BJ (cell line): ENCODE data around the gene JSRP1. TPM values are rescaled to one million over a fixed set of nuclear protein-coding genes. Genes with fewer than 3 reads are reported as not detected.

Source experiments
- CTCF ChIA-PET: fragments of 350-600 bp; formaldehyde crosslinking; extraction: SDS; loops from one replicate; lab custom pipeline; 2021; ENCODE audit warnings: antibody characterized with exemption, inconsistent platforms; lab: Yijun Ruan, JAX
- POLR2A ChIA-PET: fragments of 300-600 bp; sonication (Branson Sonifier 250); formaldehyde crosslinking; extraction: SDS; loops from one replicate; lab custom pipeline; 2021; ENCODE audit warnings: antibody characterized with exemption; lab: Charles Lee
- DNase-seq: peaks from one replicate; pipeline ENCODE4 v3.0.0-alpha.2; 2011; ENCODE audit warnings: low read depth
- H3K27me3 ChIP-seq: 2 replicates; pipeline ENCODE4 v1.6.0; 2011; ENCODE audit warnings: low read length; ENCODE audit not compliant: control insufficient read depth, insufficient read depth
- H3K36me3 ChIP-seq: 2 replicates; pipeline ENCODE4 v1.5.1; 2011; ENCODE audit warnings: low read length; ENCODE audit not compliant: control insufficient read depth, insufficient read depth
- H3K4me3 ChIP-seq: 2 replicates; pipeline ENCODE4 v1.5.1; 2011; ENCODE audit warnings: low read depth, mild to moderate bottlenecking, control low read depth, low read length
- polyA plus RNA-seq: library from polyadenylated mRNA; depleted of rRNA; stranded (reverse); fragments of >200 nt; gene quantifications from 2 replicates; pipeline ENCODE4 v1.2.3, GENCODE V29; 2011
- TF ChIP-seq, protein P1 (sequence below): IDR thresholded peaks from 2 replicates; pipeline ENCODE4 v1.5.1; 2011; ENCODE audit warnings: low read depth, mild to moderate bottlenecking, control low read depth, inconsistent platforms, low read length, moderate library complexity; ENCODE audit not compliant: insufficient read depth

The JSRP1 gene
- polyA plus RNA-seq, 1 experiment, result not detected

DNA sequence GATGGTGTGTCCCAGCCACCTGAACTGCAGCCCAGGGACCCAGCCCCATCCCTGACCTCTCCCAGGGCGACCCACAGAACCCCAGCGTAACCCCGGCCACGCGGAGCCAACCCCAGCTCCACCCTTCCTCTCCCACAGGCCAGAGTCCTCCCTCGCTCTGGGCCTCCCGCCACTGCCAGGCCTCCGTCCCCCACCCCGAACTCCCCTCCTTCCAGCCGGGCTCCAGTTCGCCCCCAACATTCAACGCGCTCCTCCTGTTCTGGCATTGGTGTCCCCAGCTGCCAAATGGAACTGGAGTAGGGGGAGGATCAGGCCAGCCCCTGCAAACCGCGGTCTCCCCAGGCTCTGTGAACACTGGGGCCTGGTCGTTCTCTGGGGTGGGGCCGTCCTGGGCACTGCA is 44.3 kb upstream of the JSRP1 start:
- no peak overlapping the region for H3K4me3 ChIP-seq
- CTCF ChIA-PET, result no interaction called here
- H3K36me3 ChIP-seq, result no peaks in the 10 kb centered on the region
- POLR2A ChIA-PET, result no interaction called here
- DNase-seq, result no peak
- no peaks in the 10 kb centered on the region for H3K27me3 ChIP-seq
- TF ChIP-seq, protein P1, sequence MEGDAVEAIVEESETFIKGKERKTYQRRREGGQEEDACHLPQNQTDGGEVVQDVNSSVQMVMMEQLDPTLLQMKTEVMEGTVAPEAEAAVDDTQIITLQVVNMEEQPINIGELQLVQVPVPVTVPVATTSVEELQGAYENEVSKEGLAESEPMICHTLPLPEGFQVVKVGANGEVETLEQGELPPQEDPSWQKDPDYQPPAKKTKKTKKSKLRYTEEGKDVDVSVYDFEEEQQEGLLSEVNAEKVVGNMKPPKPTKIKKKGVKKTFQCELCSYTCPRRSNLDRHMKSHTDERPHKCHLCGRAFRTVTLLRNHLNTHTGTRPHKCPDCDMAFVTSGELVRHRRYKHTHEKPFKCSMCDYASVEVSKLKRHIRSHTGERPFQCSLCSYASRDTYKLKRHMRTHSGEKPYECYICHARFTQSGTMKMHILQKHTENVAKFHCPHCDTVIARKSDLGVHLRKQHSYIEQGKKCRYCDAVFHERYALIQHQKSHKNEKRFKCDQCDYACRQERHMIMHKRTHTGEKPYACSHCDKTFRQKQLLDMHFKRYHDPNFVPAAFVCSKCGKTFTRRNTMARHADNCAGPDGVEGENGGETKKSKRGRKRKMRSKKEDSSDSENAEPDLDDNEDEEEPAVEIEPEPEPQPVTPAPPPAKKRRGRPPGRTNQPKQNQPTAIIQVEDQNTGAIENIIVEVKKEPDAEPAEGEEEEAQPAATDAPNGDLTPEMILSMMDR, result no peak

DNA sequence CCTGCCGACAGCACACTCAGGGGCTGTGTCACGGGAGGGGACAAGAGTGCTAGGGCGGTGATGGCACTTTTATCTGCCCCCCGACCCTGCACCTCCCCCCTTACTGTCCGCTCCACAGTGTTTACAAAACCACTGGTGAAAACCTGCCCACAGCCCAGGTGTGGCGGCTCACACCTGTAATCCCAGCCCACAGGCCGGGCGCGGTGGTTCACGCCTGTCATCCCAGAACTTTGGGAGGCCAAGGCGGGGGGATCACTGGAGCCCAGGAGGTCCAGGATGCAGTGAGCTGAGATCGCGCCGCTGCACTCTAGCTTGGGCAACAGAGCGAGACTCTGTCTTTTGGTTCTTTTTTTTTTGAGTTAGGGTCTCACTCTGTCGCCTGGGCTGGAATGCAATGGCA is 39.9 kb upstream of the JSRP1 start:
- DNase-seq, result no peak
- CTCF ChIA-PET, result interaction anchor here (1.3 to 1.4 kb wide), 2 partner anchors 20 to 57 kb away, joined by 4 to 7 read pairs; no protein-coding TSS in a partner anchor
- peaks cover 2% of the 10 kb centered on the region; the same call in 1 of the 2 replicates for H3K27me3 ChIP-seq
- no peaks in the 10 kb centered on the region for H3K36me3 ChIP-seq
- no peak overlapping the region for H3K4me3 ChIP-seq
- TF ChIP-seq, protein P1, result no peak
- POLR2A ChIA-PET, result no interaction called here

DNA sequence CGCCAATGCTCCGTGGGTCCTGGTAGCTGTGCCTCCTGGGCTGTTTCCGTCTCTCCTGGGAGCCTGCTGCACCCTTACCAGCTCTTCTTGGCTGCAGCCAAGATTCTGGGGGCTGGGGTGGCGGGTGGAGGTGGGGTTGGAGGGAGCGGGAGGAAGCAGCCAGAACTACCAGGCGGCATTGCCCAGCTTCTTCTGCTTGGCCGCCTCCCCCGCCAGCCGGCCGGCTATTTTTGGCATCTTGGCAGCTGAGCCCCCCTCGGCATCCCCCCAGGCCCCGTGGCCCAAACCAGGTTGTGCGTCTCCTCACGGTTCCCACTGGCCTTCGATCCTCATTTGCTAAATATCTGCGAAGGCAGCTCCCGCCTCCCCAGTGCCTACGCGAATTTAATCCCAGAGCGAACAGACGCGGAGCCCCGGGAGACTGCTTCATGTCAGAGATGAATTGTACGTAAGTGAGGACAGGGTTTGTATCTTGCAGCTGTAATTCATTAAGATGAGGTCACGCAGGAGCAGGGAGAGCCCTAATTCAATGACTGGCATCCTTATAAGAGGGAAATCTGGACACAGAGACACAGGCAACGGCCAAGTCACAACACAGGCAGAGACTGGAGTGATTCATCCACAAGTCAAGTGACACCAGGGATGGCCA is 38.6 kb upstream of the JSRP1 start:
- TF ChIP-seq, protein P1, result no peak
- no peak overlapping the region for H3K4me3 ChIP-seq
- CTCF ChIA-PET, result interaction anchor here (0.8 to 2.2 kb wide), 4 partner anchors 11 to 139 kb away, joined by 3 to 7 read pairs (median 3); no protein-coding TSS in a partner anchor
- H3K27me3 ChIP-seq, result peaks cover 10% of the 10 kb centered on the region
- POLR2A ChIA-PET, result interaction anchor here (0.6 kb wide), 2 partner anchors 18 to 34 kb away, joined by 3 to 8 read pairs; no protein-coding TSS in a partner anchor
- DNase-seq, result peak; percentile 59
- no peaks in the 10 kb centered on the region for H3K36me3 ChIP-seq

DNA sequence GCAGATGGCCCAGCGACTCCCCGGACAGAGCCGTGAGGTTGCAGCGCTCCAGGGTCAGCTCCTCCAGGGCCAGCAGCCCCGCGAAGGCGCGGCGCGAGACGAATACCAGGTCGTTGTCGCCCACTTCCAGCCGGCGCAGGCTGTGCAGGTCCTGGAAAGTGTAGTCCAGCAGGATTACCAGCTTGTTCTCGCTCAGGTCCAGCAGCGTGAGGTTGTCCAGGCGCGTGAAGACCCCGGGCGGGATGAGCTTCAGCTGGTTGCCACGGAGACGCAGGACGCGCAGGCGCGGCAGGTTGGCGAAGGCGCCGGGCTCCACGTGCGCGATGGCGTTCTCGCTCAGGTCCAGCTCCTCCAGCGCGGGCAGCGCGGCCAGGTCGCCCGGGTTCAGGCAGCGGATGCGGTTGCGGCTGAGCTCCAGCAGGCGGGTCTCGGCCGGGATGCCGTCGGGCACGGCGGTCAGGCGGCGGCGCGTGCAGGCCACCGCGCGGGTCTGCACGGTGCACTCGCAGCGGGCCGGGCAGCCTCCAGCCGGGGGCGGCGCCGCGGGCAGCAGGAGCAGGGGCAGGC is 35.1 kb upstream of the JSRP1 start:
- ChIA-PET CTCF (interaction anchor here (0.7 to 1.5 kb wide), 2 partner anchors 9 to 64 kb away, joined by 3 to 4 read pairs; partner anchors contain the start of gene PEAK3), POLR2A (no interaction called here)
- no peak for DNase-seq
- no peak overlapping the region for H3K4me3 ChIP-seq
- peaks cover 27% of the 10 kb centered on the region for H3K27me3 ChIP-seq
- TF ChIP-seq, protein P1, result no peak
- no peaks in the 10 kb centered on the region for H3K36me3 ChIP-seq

DNA sequence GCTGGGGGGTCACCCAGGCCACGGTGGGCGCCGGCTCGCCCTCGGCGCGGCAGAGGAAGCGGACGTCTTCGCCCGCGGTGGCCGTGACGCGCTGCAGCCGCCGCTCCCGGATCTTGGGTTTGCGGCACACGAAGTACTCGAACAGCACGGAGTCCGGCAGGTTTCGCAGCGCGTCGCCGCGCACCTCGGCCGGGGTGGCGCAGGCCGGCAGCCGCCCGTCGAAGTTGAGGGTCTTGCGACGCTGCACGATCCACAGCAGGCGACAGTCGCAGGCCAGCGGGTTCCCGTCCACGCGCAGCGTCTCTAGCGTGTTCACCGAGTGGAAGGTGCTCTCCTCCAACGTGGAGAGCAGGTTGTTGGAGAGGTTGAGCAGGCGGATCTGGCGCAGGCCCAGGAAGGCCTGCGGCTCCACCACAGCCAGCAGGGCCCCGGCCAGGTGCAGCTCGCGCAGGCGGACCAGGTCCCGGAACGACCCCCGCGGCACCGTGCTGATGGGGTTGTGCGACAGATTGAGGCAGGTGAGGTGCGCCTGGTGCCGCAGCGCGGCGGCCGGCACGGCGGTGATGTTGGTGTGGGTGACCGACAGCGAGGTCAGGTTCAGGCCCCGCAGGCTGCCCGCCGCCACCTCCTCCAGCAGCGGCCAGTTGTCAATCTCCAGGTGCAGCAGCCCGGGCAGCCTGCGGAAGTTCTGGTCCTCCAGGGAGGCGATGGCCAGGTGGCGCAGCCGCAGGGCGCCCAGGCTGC is 34.4 kb upstream of the JSRP1 start:
- ChIA-PET CTCF (interaction anchor here (0.7 to 1.5 kb wide), 2 partner anchors 8 to 64 kb away, joined by 3 to 4 read pairs; partner anchors contain the start of gene PEAK3), POLR2A (no interaction called here)
- Histone ChIP-seq H3K27me3 (peaks cover 27% of the 10 kb centered on the region), H3K4me3 (no peak overlapping the region), H3K36me3 (no peaks in the 10 kb centered on the region)
- DNase-seq, result no peak
- TF ChIP-seq, protein P1, result no peak
